Measurements from ENCODE around the gene UTP15.

UTP15 gene

DNA sequence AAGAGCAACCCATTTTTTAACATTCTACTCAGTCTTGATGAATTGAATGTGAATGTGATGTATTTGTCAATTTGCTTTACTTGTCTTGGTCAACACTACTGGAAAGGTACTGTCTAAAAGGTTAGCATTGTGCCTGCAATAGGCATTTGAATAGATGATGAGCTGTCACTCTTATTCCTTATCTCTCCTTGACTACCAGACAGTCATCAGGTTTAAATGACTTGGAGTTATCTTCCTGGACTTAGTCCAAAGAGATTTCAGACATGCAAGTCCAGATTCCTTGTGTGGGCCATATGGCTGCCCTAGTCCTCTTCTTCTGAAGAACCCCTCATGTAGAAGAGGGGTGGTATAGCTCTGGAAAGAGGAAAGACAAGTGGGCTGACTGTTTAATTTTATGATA, 65.2 kb downstream of the UTP15 start:
- H3K9ac ChIP-seq = no peak overlapping the region
- peaks cover 5% of the 10 kb centered on the region for H3K4me1 ChIP-seq
- no peaks in the 10 kb centered on the region for H4K20me1 ChIP-seq
- no peaks in the 10 kb centered on the region for H3K9me3 ChIP-seq
- H3K36me3 ChIP-seq = no peaks in the 10 kb centered on the region
- H3K27ac ChIP-seq = no peak overlapping the region
- H3K4me3 ChIP-seq = no peak overlapping the region
- H3K27me3 ChIP-seq = peaks cover 12% of the 10 kb centered on the region; the same call in 1 of the 2 replicates
- H3K4me2 ChIP-seq = no peak overlapping the region
- TF ChIP-seq Cebpa-rat (IDR thresholded peaks at IDR 0.05) = no peak

DNA sequence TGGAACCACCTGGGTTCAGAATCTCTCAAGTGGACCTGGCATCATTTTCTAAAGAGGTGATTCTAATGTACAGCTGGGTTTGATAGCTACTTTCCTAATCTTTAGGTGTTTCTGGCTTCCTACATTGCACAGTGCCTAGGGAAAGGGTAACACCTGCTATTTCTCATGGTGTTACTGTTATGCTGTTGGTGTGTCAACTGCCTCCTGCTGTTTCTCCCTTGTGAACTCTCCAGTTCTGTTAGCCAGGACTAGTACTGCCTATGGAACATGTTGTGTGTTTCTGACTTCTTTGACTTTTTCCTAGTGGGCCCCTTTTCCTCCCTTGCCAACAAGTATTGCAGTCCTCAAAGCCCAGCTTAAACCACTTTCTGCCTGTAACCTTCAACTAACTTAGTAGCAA, 66.0 kb downstream of the UTP15 start:
- no peaks in the 10 kb centered on the region for H3K9me3 ChIP-seq
- TF ChIP-seq Cebpa-rat (IDR thresholded peaks at IDR 0.05) = no peak
- H3K36me3 ChIP-seq = no peaks in the 10 kb centered on the region
- H3K4me2 ChIP-seq = no peak overlapping the region
- peaks cover 9% of the 10 kb centered on the region; the same call in 1 of the 2 replicates for H3K27me3 ChIP-seq
- no peak overlapping the region for H3K27ac ChIP-seq
- peaks cover 4% of the 10 kb centered on the region for H3K4me1 ChIP-seq
- H3K9ac ChIP-seq = no peak overlapping the region
- H3K4me3 ChIP-seq = no peak overlapping the region
- no peaks in the 10 kb centered on the region for H4K20me1 ChIP-seq
